Measurements from ENCODE around the gene RAPGEFL1. TPM values are rescaled to one million over a fixed set of nuclear protein-coding genes. Genes with fewer than 3 reads are reported as not detected.

RAPGEFL1 gene
- total and polyA plus RNA-seq, 10 of the 15 experiments (the other 5 are each of a cell fraction or from before 2014, with no cell fraction given) = 0.13 to 3.2 (median 1.5) TPM

DNA sequence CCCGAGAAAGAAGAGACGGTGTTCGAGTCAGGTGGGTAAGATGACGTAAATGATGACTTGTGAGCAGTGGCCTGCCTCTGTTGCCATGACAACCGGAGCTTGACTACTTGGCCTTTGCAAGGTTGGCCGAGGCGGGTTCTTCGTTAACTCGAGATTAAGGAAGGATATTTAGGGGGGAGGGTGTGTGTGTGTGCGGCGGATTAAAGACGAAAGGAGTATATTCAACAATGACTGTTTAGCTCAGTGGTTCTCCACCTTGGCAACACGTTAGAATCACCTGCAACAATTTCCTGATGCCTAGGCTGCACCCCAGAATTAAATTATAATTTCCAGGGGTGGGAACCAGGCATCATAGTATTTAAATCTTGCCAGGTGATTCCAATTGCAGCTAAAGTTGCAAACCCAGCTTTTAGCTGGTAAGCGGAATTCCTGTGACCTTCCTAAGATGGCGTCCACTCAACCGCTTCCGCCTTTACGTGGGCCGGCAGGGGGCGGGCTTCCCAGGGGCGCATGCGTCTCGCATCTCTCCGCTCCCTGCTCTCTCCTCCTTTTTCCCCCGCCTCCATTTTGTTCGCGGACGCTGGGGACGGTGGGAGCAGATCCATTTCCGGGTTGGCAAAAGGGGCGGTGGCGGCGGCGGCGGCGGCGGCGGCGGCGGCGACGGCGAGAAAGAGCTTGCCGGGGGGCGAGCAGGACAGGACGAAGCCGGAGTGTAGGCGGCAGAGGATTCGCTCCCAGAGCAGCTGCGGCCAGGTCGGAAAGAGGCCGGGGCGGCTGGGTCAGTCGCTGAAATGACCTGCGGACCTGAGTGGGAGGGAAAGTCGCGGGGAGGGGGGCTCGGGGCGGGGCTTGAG is 41.7 kb downstream of the RAPGEFL1 start, which contains the start of gene WIPF2 (continued):
- TF ChIP-seq REST (IDR thresholded peaks at IDR 0.05; ENCODE audit: low read depth, low read length) (no peak), MXI1 (IDR thresholded peaks at IDR 0.05; ENCODE audit: low read depth, low read length) (no peak), MYC (IDR thresholded peaks at IDR 0.05; ENCODE audit: insufficient read depth, insufficient read length, insufficient replicate concordance, low read length, severe bottlenecking) (no peak), RBBP5 (conservative IDR thresholded peaks at IDR 0.05) (no peak), EZH2 (IDR thresholded peaks at IDR 0.05; ENCODE audit: borderline replicate concordance, control insufficient read depth, low read depth, low read length) (no peak), RAD51 (IDR thresholded peaks at IDR 0.05) (peak; percentile 51), KLF5 (IDR thresholded peaks at IDR 0.05; ENCODE audit: partially characterized antibody) (no peak), NBN (IDR thresholded peaks at IDR 0.05) (no peak), POLR2AphosphoS2 (IDR thresholded peaks at IDR 0.05; ENCODE audit: low read depth, low read length) (no peak; the same call in 1 of the 2 replicates), MEF2B (IDR thresholded peaks at IDR 0.05; ENCODE audit: partially characterized antibody, poor library complexity, severe bottlenecking) (peak; percentile 65), RELA (IDR thresholded peaks at IDR 0.05; ENCODE audit: borderline replicate concordance, partially characterized antibody) (peak; percentile 68), IRF4 (IDR thresholded peaks at IDR 0.05; ENCODE audit: low read depth, low read length) (no peak), CHD1 (IDR thresholded peaks at IDR 0.05; ENCODE audit: low read depth, low read length) (no peak), ELK1 (IDR thresholded peaks at IDR 0.05; ENCODE audit: low read depth, low read length) (no peak), BMI1 (IDR thresholded peaks at IDR 0.05; ENCODE audit: borderline replicate concordance) (peak; percentile 100), POU2F2 (IDR thresholded peaks at IDR 0.05; ENCODE audit: borderline replicate concordance, low read depth, low read length) (no peak), IRF3 (IDR thresholded peaks at IDR 0.05) (no peak), IKZF1 (conservative IDR thresholded peaks at IDR 0.05) (no peak; the same call in none of the 2 replicates), PAX5 (IDR thresholded peaks at IDR 0.05; ENCODE audit: borderline replicate concordance, low read depth, low read length) (peak; percentile 19; the same call in 1 of the 2 replicates), SP1 (IDR thresholded peaks at IDR 0.05; ENCODE audit: low read depth, low read length) (peak; percentile 57)
- TF ChIP-seq, protein P1, sequence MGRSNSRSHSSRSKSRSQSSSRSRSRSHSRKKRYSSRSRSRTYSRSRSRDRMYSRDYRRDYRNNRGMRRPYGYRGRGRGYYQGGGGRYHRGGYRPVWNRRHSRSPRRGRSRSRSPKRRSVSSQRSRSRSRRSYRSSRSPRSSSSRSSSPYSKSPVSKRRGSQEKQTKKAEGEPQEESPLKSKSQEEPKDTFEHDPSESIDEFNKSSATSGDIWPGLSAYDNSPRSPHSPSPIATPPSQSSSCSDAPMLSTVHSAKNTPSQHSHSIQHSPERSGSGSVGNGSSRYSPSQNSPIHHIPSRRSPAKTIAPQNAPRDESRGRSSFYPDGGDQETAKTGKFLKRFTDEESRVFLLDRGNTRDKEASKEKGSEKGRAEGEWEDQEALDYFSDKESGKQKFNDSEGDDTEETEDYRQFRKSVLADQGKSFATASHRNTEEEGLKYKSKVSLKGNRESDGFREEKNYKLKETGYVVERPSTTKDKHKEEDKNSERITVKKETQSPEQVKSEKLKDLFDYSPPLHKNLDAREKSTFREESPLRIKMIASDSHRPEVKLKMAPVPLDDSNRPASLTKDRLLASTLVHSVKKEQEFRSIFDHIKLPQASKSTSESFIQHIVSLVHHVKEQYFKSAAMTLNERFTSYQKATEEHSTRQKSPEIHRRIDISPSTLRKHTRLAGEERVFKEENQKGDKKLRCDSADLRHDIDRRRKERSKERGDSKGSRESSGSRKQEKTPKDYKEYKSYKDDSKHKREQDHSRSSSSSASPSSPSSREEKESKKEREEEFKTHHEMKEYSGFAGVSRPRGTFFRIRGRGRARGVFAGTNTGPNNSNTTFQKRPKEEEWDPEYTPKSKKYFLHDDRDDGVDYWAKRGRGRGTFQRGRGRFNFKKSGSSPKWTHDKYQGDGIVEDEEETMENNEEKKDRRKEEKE (IDR thresholded peaks at IDR 0.05) = no peak
